Femur (tissue), 1 donor: ENCODE measurements around the gene SLC29A3.
A peak's percentile ranks its signal among the peaks of the same experiment; 100 is the strongest.

ENCODE experiments used
- DNase-seq: peaks from one replicate; pipeline ENCODE4 v3.0.0-alpha.2; 2017

Gene SLC29A3

DNA sequence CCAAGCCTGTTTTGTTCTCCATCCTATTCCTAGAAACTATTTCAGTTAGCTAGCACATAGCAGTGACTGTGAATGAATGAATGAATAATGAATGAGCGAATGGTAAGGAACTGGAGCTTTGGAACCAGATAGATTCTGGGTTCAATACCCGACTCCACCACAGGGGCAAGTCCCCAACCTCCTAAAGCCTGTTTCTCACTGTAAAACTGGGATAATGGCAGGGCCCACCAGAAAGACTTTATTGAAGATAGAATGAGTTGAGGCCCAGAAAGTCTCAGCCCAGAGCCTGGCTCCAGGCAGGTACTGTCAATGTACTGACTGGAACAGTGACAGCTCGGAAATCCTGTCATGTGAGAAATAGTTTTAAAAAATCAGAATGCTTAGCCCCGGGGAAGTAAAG lies 76.6 kb downstream of the SLC29A3 start:
- no peak for DNase-seq

DNA sequence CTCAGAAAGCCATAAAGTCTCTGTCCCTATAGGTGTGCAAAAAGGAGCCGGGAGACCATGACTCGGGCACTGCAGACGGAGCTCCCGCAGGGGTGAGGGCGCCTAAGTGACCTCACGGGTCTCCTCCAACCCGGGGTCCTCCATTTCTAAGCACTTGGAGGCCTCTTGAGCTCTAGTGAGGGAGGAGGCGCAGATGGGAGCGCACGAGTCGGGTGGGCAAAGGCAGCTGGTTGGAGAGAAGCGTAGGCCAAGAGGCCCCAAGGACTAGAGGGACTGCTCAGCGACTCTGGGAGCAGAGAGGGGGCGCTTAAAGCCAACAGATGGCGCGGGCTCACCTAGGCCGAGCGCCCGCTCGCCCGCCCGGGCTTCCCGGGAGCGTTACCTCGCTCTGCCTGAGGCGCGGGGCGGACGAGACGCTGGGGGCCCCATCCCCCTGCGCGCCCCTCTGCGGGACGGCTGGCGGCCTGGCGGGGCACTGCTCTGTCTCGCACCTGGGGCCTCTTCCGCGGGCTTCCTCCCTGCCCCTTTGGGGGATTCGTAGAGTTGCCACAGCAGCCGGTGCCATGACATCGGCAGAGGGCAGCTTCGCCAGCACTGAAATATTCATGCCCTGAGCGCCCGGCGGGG lies 77.1 kb downstream of the SLC29A3 start:
- peak; percentile 77 for DNase-seq

DNA sequence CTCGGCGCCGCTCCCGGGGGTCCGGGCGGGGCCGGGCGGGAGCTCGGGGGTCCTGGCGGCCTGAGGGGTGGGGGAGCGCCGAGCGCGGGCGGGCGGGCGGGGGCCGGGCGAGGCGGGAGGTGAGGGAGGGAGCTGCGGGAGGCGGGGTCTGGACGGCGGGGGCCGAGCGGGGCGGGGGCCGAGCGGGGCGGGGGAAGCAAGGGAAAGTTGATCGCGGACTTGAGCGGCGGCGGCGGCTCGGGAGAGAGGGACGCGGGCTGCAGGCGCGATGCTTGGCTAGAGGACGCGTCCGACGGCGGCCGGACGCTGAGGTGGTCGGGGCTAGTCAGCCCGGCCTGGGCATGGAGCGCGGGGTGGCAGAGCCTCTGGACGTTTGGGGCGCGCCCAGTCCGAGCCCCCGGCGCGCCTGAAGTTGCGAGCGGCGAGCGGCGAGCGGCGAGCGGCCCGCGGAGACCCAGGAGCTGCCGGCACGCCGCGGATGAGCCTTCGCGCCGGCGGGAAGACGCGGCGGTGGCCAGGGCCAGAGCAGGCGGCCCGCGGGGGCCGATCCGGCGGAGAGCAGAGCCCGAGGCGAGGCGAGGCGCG lies 77.7 kb downstream of the SLC29A3 start, which contains the start of gene CDH23:
Gene CDH23, plus strand, starts transcription at position 210 of the 585 bp plus-strand sequence. CDS start 42,912 bp downstream, outside the sequence.
- peak; percentile 74 for DNase-seq

DNA sequence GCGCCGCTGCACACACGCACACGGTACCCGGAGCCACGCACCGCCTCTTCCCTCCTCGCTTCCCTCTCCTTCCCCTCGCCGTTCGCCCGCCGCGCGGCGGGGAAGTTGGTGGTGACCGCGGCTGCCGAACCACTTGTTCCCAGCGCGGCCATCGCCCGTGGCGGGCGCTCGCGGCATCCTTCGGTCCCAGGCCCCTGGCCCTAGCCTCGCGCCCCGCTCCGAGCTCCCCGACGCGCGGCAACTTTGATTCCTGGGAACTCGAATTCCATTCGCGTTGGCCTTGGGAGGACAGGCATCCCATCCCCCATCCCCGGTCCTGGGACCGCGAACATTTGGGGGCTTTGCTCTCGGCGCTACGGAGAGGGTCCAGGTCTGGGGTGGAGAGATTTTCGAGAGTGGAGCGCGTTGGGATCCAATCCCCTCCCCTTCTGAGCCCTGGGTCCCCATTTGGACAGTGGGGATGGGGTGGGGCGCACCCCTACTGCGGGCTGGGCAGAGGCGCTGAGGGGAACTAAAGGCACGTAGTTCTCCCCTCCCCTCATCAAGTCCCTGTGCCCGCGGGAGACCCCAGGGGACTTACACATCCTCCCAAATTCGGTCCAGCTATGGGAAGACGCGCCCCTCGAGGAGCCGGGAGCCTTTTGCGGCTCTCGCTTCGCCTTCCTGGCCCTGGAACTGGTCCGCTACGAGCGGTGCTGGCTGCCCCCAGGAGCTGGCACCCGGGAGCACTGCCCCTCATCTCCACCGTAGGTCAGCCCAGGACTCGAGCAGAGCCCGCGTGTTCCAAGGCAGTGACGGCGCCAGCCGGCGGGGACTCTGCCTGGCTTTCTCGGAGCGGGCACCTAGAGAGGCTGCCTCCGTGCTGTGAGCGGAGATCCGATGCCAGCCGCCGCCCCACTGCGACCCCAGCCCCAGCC lies 78.5 kb downstream of the SLC29A3 start:
- DNase-seq: no peak

DNA sequence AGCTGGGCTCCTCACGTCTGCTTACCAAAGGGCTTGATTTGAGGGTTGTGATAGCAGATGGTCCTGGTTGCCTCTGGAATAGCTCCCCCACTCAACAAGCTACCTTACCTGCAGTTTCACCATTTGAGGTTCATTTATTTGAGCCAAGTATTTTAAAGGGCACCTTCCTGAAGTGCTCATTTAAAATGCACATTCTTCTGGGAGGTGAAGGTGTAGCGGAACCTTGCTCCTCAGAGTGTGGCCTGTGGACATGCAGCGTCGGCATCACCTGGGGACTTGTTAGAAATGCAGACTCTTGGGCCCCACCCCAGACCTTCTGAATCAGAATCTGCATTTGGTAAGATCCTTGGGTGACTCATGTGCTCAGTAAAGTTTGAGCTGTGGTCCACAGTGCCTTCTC lies 79.9 kb downstream of the SLC29A3 start:
- no peak for DNase-seq

DNA sequence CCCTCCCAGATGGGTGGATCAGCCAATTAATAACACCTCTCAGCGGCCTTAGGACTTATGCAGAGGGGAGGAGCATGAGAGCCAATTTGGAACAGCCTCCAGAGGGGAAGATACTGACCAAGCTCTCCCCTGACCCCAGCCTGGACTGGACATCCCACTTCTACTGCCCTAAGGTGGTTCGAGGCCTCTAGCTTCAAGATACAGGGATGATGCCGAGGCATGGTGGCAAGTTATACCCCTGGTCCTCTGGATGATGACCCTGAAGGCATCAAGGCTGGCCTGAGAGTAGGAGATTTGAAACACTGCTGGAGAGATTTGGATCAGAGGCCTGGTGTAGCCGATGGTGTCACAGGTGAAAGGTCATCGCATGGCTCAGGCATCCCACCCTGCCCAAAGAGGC lies 80.9 kb downstream of the SLC29A3 start:
- no peak for DNase-seq

DNA sequence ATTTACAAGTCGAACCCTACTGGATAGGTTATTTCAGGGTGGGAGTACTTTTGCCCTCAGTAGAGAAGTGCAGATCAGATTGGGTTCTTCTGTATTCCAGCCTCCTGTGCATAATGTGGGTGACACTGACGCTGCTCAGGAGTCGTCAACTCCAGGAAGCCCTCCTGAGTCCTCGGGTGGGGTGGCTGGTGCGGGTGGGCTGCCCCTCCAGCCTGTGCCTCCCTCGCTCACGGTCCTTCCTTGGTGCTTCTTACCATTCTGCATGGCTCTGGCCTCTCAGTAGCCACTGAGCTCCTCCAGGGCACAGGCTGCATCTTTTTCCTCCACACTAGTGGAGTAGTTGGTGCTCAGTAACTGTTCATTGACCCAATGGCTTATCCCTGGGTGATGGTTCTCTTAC lies 82.0 kb downstream of the SLC29A3 start:
- DNase-seq: peak; percentile 5

DNA sequence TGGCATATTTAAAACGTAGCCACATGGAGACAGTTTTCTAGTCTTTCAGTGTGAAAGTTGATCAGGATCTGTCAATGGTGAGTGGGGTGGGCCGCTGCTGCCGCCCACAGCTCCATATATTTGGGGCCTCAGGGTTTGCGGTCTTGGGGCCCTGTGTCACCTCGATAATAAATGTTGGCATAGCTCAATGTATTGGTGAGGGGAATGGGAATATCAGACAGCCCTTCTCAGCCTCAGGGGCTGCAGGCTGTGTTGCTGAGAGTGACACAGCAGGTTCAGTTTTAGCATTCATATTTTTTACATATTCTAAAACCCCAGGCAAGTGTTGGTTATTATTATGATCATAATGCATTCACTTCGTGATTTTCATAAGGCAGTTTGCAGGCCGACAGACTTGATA lies 82.9 kb downstream of the SLC29A3 start:
- DNase-seq: no peak

DNA sequence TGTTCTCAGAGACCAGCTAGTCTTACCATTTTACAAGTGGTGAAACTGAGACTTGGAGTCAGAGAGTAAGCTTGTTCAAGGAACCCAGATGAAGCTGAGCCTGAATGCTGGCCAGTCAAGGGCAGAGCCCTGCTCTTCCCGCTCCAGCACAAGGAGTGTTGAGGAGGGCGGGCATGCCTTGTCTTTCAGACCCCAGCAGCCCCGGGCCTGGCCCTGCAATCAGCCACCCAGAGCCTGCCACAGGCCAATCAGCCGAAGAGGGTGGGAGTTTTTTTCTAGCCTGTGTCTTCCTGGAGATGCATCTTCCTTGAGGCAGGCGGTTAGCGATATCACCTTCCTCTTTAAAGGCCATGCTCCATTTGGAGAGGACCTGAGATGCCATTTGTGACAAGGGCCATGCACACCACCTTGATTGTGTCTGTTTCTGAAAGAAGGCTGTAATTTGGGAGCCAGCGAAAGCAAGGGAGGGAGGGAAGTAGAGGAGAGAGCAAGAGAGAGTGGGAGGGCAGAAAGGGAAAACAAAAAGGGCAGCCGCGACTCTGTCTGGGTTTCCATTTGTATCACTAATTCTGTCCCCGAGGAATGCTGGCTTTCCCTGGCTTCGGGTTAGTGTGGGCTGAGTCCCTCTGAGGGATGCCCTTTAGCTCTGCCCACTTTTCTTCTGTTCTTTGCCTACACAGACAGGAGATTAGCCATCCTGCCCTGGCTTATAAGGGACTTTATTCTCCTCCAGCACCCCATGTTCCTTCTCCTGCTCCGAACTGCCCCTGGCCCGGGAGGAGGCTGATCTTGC lies 85.6 kb downstream of the SLC29A3 start:
- DNase-seq: no peak

DNA sequence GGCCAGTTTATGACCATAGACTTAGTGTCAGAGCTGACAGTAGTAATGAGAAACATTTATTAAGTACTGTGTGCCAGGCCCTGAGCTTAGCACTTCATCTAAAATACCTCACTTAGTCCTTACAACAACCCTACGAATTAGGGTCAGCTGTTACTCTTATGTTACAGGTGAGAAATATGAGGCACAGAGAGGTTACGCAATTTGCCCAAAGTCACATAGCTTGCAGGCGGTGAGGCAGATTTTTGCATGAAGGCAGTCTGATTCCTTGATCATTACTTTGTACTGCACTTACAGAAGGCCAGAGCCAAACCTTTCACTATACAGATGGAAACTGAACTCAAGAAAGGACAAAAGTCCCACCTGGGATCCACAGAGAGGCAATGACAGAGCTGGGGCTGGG lies 87.8 kb downstream of the SLC29A3 start:
- no peak for DNase-seq

DNA sequence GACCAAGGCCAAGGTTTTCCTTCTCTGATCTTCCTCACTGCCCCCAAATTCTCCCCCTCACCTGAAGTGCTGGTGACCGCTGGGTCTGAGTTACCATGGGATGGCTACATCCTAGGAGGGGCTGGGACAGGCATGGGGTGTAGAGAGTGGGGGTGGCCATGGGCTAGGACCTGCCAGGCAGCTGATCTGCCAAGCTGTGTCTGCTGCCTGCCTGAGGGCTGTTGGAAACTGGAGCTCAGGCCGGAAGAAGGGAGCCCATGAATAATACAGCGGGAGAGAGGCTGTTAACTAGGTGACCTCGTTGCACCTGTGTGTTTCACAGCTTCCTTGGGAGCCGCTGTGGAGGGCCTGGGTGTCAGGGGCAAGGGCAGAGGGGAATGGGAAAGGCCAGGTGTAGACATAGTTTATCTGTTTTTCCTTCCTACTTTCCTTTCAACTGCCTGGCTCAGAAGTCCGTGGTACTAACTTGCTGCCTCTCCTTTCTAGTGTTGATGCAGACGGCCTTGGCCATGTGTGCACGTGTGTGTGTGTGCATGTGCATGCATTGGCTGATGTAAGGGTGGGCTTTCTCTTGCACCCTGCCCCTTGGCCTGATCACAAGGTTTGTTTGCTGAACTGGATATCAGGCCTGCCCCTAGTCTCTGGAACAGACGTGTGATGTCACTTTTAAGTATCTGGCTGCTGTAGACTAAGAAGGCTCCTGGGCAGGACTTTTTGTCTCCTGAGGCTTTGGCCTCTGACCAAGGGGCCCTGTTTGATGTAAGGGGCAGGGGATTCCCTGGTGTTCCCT lies 89.6 kb downstream of the SLC29A3 start:
- DNase-seq: no peak

DNA sequence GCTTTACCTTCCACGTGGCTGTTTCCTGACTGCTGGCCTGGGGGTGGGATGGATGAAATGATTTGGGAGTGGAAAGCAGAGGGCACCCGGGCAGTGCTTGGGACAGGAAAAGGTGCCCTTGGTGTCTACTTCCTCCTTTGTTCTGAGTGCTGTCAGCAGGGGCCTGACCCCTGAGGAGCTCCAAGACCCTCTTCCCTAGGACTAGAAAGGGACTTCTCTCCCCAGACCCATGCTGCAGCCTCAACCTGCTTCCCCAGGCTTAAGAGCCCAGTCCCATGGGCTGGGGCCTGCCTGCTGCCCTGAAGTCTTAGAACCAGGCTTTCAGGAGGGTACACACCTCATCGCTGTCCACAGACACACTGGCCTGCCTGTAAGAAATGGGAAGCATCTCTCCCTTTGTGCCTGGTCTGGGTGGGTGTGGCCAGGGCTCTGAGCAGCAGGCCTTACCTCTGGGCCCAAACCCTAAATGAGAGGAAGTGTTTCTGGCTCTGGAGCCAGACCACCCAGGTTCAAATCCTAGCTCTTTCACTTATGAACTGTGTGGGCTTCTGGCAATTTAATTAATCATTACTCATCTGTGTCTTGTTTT lies 90.6 kb downstream of the SLC29A3 start:
- DNase-seq: no peak
